Sigmoid colon (tissue), 7 donors: ENCODE data around the gene SPOPL. TPM values are rescaled to one million over a fixed set of nuclear protein-coding genes. Genes with fewer than 3 reads are reported as not detected.

ENCODE experiments used
- DNase-seq: peaks from one replicate; pipeline ENCODE4 v3.0.0-alpha.2; 2019
- H3K27ac ChIP-seq, 4 donors: fragments of 200-600 bp; sonication (generic); one replicate each; pipeline ENCODE4 v1.5.1; 2016 to 2019; ENCODE audit warnings: mild to moderate bottlenecking in 1 of 4
- H3K27me3 ChIP-seq, 3 donors: fragments of 200-600 bp; sonication (generic); one replicate each; pipeline ENCODE4 v1.5.1; 2019; ENCODE audit warnings: mild to moderate bottlenecking in 1 of 3
- H3K36me3 ChIP-seq, 4 donors: fragments of 200-600 bp; sonication (generic); one replicate each; pipeline ENCODE4 v1.5.1; 2016 to 2019
- H3K4me1 ChIP-seq, 4 donors: fragments of 200-600 bp; sonication (generic); one replicate each; pipeline ENCODE4 v1.5.1; 2017 to 2019
- H3K4me3 ChIP-seq, 4 donors: fragments of 200-600 bp; sonication (generic); one replicate each; pipeline ENCODE4 v1.5.1; 2017 to 2019; ENCODE audit warnings: mild to moderate bottlenecking in 2 of 4, moderate library complexity in 1 of 4
- H3K9me3 ChIP-seq, 4 donors: fragments of 200-600 bp in 3 of 4; sonication (generic) in 3 of 4; one replicate each; pipeline versions ENCODE4 v1.5.1 to v1.6.1; 2013 to 2019
- EP300 ChIP-seq, 4 donors: sonication (generic); formaldehyde crosslinking; IDR thresholded peaks; one replicate each; pipeline ENCODE4 v1.6.1; 2017; ENCODE audit warnings: antibody characterized with exemption in 4 of 4
- POLR2A ChIP-seq, 2 donors: fragments of 450-650 bp; IDR thresholded peaks; one replicate each; pipeline ENCODE4 v1.6.1; 2016; ENCODE audit warnings: antibody characterized with exemption in 2 of 2, mild to moderate bottlenecking in 2 of 2, moderate library complexity in 2 of 2
- POLR2AphosphoS5 ChIP-seq, 4 donors: sonication (generic); formaldehyde crosslinking; IDR thresholded peaks; one replicate each; pipeline ENCODE4 v1.6.1; 2017; ENCODE audit warnings: antibody characterized with exemption in 4 of 4
- WGBS, 2 donors: extraction: QIAGEN DNeasy Blood & Tissue Kit; methylation state at CpG; one replicate each; pipeline ENCODE4 v1.1.7; 2013; 5-methylcytosine and 5-hydroxymethylcytosine counted together
- intact Hi-C: fragments of 100-400 bp; cut with DNase I; formaldehyde crosslinking; loops from one replicate; pipeline ENCODE4 v1.15.1; 2023
- polyA plus RNA-seq, 3 donors: library from polyadenylated mRNA; stranded (reverse); fragments of 200-250 nt; gene quantifications; one replicate each; pipeline ENCODE4 v1.2.3, GENCODE V29; 2013
- total RNA-seq, 4 donors: library from RNA; depleted of rRNA; stranded (reverse); fragments of >200 nt; gene quantifications; one replicate each; pipeline ENCODE4 v1.1.0, GENCODE V29; 2016
- TF ChIP-seq, protein P1 (sequence below), 4 experiments: fragments of 450-650 bp in 3 of 4; fragments of 200-600 bp in 1 of 4; IDR thresholded peaks; one replicate each; pipeline ENCODE4 v1.5.1; 2016 to 2019; ENCODE audit warnings: antibody characterized with exemption in 4 of 4, mild to moderate bottlenecking in 3 of 4, moderate library complexity in 2 of 4
- donor health status: healthy with polysubstance abuse.
- donor health status: Bipolar disorder and iron deficiency.
- donor health status: healthy.

The SPOPL gene
- total and polyA plus RNA-seq, 7 donors = 8.6 to 43.3 (median 29.1) TPM

DNA sequence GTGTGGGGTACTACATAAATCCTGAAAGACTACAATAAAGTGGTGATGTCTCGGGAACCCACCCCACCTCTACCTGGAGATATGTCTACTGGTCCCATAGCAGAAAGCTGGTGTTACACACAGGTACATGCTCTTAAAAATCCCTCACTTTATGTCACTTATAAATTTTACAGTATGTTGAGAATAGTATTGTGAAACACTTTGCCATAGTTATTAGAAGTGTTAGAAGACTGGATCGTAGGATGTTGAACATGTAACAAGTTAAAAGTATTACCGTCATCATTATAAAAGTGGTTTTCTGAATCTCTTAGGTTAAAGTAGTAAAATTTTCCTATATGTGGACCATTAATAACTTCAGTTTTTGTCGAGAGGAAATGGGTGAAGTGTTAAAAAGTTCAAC, 48.6 kb downstream of the SPOPL start:
- peaks cover 0 to 12% (median 0%) of the 10 kb centered on the region in 4 donors for H3K4me1 ChIP-seq

DNA sequence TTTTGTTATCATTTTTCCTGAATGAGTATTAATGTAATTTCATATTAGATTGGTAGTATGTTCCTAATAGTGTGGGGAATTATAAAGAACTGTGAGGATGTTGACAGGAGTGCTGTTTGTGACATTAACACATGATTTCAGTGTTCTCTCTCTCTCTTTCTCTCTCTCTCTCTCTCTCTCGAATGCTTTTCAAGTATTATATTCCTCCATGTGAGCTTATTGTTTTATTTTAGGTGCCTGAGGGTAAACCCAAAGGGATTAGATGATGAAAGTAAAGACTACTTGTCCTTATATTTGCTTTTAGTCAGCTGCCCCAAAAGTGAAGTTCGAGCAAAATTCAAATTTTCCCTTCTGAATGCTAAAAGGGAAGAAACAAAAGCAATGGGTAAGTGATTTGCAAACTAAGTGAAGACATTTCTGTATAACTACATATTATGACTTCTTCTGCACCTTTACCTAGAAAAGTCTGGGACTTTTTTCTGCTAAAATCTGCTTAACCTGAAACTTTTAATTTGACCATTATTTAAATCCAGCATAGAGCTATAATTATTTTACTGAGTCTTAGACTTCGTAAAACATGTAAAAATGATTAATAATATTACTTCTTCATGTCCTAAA, 49.2 kb downstream of the SPOPL start:
- Histone ChIP-seq H3K36me3 (peaks cover 0 to 29% (median 4%) of the 10 kb centered on the region in 4 donors), H3K27ac (no peak overlapping the region), H3K4me3 (no peak overlapping the region), H3K4me1 (peaks cover 0 to 12% (median 0%) of the 10 kb centered on the region in 4 donors), H3K27me3 (no peaks in the 10 kb centered on the region), H3K9me3 (no peaks in the 10 kb centered on the region)
- WGBS, 2 donors = 83 to 84% methylated on average over 3 of the region's 3 CpGs
- TF ChIP-seq EP300 (IDR thresholded peaks at IDR 0.05) (no peak), POLR2A (IDR thresholded peaks at IDR 0.05) (no peak), POLR2AphosphoS5 (IDR thresholded peaks at IDR 0.05) (no peak)
- TF ChIP-seq, protein P1, sequence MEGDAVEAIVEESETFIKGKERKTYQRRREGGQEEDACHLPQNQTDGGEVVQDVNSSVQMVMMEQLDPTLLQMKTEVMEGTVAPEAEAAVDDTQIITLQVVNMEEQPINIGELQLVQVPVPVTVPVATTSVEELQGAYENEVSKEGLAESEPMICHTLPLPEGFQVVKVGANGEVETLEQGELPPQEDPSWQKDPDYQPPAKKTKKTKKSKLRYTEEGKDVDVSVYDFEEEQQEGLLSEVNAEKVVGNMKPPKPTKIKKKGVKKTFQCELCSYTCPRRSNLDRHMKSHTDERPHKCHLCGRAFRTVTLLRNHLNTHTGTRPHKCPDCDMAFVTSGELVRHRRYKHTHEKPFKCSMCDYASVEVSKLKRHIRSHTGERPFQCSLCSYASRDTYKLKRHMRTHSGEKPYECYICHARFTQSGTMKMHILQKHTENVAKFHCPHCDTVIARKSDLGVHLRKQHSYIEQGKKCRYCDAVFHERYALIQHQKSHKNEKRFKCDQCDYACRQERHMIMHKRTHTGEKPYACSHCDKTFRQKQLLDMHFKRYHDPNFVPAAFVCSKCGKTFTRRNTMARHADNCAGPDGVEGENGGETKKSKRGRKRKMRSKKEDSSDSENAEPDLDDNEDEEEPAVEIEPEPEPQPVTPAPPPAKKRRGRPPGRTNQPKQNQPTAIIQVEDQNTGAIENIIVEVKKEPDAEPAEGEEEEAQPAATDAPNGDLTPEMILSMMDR (IDR thresholded peaks at IDR 0.05) = no peak
- no peak for DNase-seq
- intact Hi-C loops = no loop called here

More for the DNA sequence above, 48.6 kb downstream of the SPOPL start:
- no peaks in the 10 kb centered on the region for H3K9me3 ChIP-seq
- H3K4me3 ChIP-seq = no peak overlapping the region
- H3K36me3 ChIP-seq = peaks cover 0 to 23% (median 4%) of the 10 kb centered on the region in 4 donors
- intact Hi-C loops = no loop called here
- H3K27me3 ChIP-seq = no peaks in the 10 kb centered on the region
- DNase-seq = no peak
- TF ChIP-seq POLR2A (IDR thresholded peaks at IDR 0.05) (no peak), POLR2AphosphoS5 (IDR thresholded peaks at IDR 0.05) (no peak), EP300 (IDR thresholded peaks at IDR 0.05) (no peak)
- TF ChIP-seq, protein P1 (IDR thresholded peaks at IDR 0.05) = no peak
- 93 to 95% methylated on average over 4 of the region's 4 CpGs for WGBS, 2 donors
- no peak overlapping the region for H3K27ac ChIP-seq

DNA sequence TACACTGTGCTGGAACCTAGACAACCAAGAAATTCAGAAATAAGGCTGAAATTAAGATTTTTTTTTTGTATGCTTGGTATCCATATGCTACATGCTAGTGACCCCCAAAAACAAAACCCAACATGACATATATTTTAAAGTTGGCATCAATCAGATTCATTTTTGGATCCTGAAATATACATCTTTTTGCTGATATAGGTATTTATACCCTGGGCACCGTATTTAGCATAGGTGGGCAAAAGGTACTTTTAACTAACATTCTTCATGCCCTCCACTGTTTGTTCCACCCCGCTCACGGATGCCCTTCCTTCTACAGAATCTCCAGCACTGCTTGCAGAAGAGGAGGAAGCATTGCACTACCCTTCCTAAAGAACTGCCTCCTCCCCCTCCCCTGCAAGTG, 52.6 kb downstream of the SPOPL start:
- peaks cover 0 to 5% (median 0%) of the 10 kb centered on the region in 4 donors for H3K4me1 ChIP-seq
- no peak overlapping the region for H3K4me3 ChIP-seq
- no peak overlapping the region for H3K27ac ChIP-seq
- H3K36me3 ChIP-seq = peaks cover 0 to 47% (median 5%) of the 10 kb centered on the region in 4 donors
- no peak for DNase-seq
- intact Hi-C loops = no loop called here
- H3K27me3 ChIP-seq = no peaks in the 10 kb centered on the region
- WGBS, 2 donors = 98 to 99% methylated on average over 3 of the region's 3 CpGs
- H3K9me3 ChIP-seq = no peaks in the 10 kb centered on the region
- TF ChIP-seq, protein P1 (IDR thresholded peaks at IDR 0.05) = no peak
- no peak for TF ChIP-seq EP300 (IDR thresholded peaks at IDR 0.05)
- TF ChIP-seq POLR2A (IDR thresholded peaks at IDR 0.05) = no peak
- no peak for TF ChIP-seq POLR2AphosphoS5 (IDR thresholded peaks at IDR 0.05)

DNA sequence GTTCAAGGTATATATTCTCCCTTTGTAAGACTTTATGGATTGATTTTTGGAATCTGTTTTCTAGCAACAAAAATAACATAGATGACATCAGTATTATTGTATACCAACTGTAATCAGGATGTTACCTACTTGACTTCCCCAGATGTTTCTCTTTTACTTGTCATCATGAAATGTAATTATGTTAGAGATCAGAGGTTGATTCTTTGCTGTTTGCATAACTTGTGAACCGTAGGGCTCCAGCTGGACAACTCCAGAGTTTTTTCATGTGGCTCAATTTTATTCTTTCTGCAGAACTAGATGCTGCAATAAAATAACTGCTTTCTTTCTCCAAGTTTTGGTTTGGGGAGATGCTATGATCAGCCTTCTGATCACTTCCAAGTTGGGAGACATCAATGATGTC, 58.1 kb downstream of the SPOPL start:
- H3K9me3 ChIP-seq = no peaks in the 10 kb centered on the region
- WGBS, 2 donors = 46 to 64% methylated on average over 1 of the region's 1 CpG
- H3K36me3 ChIP-seq = peaks cover 0 to 75% (median 7%) of the 10 kb centered on the region in 4 donors
- no peaks in the 10 kb centered on the region for H3K27me3 ChIP-seq
- H3K27ac ChIP-seq = no peak overlapping the region
- no peak for DNase-seq
- intact Hi-C loops = no loop called here
- TF ChIP-seq POLR2AphosphoS5 (IDR thresholded peaks at IDR 0.05) = no peak
- TF ChIP-seq EP300 (IDR thresholded peaks at IDR 0.05) = no peak
- no peak for TF ChIP-seq POLR2A (IDR thresholded peaks at IDR 0.05)
- TF ChIP-seq, protein P1 (IDR thresholded peaks at IDR 0.05) = no peak
- no peak overlapping the region for H3K4me3 ChIP-seq
- no peaks in the 10 kb centered on the region for H3K4me1 ChIP-seq
